Fibroblast of pulmonary artery (primary cell): ENCODE measurements around the gene CACNA2D1.
"Not testable (repeated sequence)": the region's sequence is repeated elsewhere in the genome, so short reads cannot be mapped to it uniquely, and the experiment has no call there.

ENCODE experiments used
- DNase-seq: peaks from one replicate; pipeline ENCODE4 v3.0.0-alpha.2; 2010; ENCODE audit warnings: low read depth
- H3K4me3 ChIP-seq: replicated peaks from 2 replicates; pipeline ENCODE4 v1.5.1; 2011; ENCODE audit warnings: low read depth, mild to moderate bottlenecking, control low read depth, low read length, moderate library complexity
- TF ChIP-seq, protein P1 (sequence below): IDR thresholded peaks from 2 replicates; pipeline ENCODE4 v1.5.1; 2011; ENCODE audit warnings: mild to moderate bottlenecking, control low read depth, low read length, inconsistent platforms; ENCODE audit errors: missing control alignments

The CACNA2D1 gene

DNA sequence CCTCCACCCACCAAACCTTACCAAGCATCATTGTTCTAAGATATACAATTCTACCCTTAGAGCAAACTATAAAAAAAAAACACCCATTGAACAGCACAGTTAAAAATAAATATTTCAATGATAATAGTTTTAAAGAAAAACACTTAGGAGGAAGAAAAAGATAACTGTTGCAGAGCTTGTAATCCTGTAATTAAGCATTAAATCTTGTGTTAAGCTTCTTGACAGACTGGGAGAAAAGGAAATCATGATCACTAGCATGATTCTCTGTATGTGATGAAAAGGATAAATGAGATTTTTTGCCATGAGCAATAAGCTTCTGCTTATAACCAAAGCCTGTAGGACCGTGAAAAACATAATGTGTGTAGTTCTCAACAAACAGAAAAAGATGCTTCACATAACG is 289.8 kb downstream of the CACNA2D1 start:
- TF ChIP-seq, protein P1, sequence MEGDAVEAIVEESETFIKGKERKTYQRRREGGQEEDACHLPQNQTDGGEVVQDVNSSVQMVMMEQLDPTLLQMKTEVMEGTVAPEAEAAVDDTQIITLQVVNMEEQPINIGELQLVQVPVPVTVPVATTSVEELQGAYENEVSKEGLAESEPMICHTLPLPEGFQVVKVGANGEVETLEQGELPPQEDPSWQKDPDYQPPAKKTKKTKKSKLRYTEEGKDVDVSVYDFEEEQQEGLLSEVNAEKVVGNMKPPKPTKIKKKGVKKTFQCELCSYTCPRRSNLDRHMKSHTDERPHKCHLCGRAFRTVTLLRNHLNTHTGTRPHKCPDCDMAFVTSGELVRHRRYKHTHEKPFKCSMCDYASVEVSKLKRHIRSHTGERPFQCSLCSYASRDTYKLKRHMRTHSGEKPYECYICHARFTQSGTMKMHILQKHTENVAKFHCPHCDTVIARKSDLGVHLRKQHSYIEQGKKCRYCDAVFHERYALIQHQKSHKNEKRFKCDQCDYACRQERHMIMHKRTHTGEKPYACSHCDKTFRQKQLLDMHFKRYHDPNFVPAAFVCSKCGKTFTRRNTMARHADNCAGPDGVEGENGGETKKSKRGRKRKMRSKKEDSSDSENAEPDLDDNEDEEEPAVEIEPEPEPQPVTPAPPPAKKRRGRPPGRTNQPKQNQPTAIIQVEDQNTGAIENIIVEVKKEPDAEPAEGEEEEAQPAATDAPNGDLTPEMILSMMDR = no peak
- H3K4me3 ChIP-seq = no peak overlapping the region
- DNase-seq = no peak

DNA sequence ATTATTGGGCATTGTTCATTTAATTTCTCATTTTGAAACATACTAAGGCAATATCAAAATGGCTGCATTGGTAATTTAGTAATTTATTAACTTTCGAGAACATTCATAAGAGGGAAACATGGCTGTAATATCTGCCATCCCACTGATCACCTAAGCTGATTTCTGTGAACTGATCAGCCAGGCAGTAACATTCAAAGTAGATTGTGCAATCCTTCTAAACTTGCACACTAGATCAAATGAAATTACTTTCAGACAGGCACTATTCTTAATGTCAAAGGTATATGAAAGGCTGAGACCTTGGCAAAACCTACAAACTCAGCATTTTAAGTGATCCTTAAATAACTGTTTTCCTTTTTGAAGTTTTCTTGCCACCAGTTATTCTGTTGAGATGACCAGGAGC is 290.7 kb downstream of the CACNA2D1 start:
- no peak overlapping the region for H3K4me3 ChIP-seq
- no peak for DNase-seq
- TF ChIP-seq, protein P1 = no peak

DNA sequence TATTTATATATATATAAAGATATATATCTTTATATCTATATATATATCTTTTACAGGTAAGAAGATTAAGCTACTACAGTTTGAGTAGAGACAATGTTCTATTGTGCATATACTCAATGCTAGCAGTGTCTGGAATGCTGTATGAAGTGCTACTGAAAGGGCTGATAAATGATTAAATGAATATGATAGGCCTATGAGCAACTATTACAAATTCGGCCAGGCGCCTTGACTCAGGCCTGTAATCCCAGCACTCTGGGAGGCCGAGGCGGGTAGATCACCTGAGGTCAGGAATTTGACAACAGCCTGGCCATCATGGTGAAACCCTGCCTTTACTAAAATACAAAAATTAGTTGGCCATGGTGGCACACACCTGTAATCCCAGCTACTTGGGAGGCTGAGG is 297.1 kb downstream of the CACNA2D1 start:
- TF ChIP-seq, protein P1 = no peak
- no peak overlapping the region for H3K4me3 ChIP-seq
- DNase-seq = no peak

DNA sequence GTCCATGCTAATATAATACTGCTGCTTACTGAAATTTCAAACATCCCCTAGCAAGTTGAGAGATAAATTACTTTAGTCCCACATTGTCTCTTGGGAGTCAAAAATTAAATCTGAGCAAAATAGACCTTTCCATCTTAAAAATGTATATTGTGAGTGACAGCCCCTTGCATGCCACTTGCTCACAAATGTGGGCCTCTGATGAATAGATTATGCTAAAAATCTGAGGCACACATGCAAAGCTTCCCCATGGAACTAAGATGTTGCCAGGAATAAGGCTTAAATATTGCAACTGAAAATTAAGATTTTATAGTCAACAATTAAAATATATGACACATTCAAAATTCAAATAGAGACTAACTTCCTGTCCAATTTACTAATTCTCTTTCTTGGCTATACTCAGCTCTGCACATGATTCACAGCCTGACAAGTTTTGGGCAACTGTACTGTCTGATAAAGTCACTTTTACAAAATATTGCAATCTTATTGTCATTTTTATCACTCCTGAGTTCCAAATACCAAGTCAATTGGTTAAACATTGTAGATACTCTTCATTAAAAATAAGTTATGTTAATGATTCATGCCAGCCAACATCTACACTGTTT is 301.2 kb downstream of the CACNA2D1 start:
- no peak overlapping the region for H3K4me3 ChIP-seq
- no peak for DNase-seq
- TF ChIP-seq, protein P1 = no peak

DNA sequence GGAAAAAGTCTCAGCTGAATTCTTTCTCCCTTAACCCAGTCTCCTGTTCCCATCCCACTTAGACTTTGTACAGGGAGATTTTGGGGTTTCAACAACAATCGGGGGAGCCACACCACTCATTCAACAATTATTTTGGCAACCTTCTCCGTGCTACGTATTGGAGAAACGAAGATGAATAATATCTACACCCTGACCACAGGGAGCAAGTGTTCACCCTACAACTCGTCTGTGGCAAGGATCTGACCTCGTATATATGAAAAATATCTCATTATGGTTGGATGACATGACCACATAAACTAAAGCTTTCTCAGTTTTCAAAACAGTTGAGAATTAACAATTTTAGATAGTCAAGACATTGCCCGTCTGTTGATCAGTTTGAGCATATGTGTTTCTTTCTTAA is 302.1 kb downstream of the CACNA2D1 start:
- TF ChIP-seq, protein P1 = no peak
- no peak for DNase-seq
- no peak overlapping the region for H3K4me3 ChIP-seq

DNA sequence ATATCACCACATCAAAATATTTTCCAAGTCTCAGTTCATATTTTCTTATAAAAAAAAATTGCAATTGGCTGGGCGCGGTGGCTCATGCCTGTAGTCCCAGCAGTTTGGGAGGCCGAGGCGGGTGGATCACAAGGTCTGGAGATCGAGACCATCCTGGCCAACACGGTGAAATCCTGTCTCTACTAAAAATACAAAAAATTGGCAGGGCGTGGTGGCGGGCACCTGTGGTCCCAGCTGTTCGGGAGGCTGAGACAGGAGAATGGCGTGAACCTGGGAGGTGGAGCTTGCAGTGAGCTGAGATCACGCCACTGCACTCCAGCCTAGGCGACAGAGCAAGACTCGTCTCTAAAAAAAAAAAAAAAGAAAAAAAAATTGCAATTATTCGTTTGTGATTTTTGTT is 303.0 kb downstream of the CACNA2D1 start:
- not testable (repeated sequence) for DNase-seq

DNA sequence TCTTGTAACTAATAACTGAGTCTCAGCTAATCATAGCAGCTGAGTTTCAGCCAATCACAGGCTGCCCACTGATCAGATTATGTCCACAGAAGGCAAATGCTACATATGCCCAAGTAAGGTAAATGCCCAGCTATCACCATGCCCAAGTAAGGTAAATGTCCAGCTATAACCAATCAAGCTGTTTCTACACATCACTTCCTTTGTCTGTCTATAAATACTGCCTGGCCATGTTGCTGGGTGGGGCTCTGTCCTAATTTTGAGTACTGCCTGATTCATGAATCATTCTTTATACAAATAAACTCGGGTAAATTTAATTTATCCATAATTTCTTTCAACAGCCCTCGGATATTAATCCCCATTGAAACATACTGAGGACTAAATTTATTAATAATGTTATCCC is 312.4 kb downstream of the CACNA2D1 start:
- H3K4me3 ChIP-seq = no peak overlapping the region
- no peak for DNase-seq
- TF ChIP-seq, protein P1 = no peak

More for the DNA sequence above, 303.0 kb downstream of the CACNA2D1 start:
- not testable (repeated sequence) for H3K4me3 ChIP-seq
